HepG2 (cell line): ENCODE results near the gene SLC25A38. TPM values are rescaled to one million over a fixed set of nuclear protein-coding genes. Genes with fewer than 3 reads are reported as not detected.

Experiments used
- ATAC-seq: fragments of 200-7000 bp; cut with Tn5 transposase; 3 replicates; pipeline ENCODE4 v1.9.1; 2020; ENCODE audit warnings: mild to moderate bottlenecking, moderate library complexity
- BruUV-seq: library from RNA; stranded (reverse); fragments of 400-500 nt; replicated peaks from 2 replicates; lab custom pipeline; 2021; lab: Mats Ljungman, UMichigan
- CTCF ChIA-PET: fragments of 300-600 bp; formaldehyde crosslinking; extraction: SDS; loops from one replicate; lab custom pipeline; 2021; ENCODE audit warnings: low total read pairs, inconsistent platforms, low intra/inter-chr PET ratio; lab: Yijun Ruan, JAX
- POLR2A ChIA-PET: fragments of 350-600 bp; sonication (Branson Sonifier 250); formaldehyde crosslinking; loops from one replicate; lab custom pipeline; 2020; ENCODE audit warnings: antibody characterized with exemption, inconsistent platforms; lab: Yijun Ruan, JAX
- DNase-seq: peaks from one replicate; pipeline ENCODE4 v3.0.0-alpha.2; 2015; ENCODE audit warnings: low spot score
- FAIRE-seq: peaks from 3 replicates; lab custom pipeline; 2011; peaks lifted over from hg19 to GRCh38; lab: Jason Lieb, UNC
- H2AFZ ChIP-seq: one replicate; pipeline ENCODE4 v1.6.1; 2011; ENCODE audit warnings: low read length, inconsistent platforms
- H3K27ac ChIP-seq: fragments of 300-600 bp; 3 replicates; pipeline ENCODE4 v1.8.0; 2011; ENCODE audit warnings: mixed run types, mild to moderate bottlenecking, mixed read lengths, low read length, inconsistent platforms; ENCODE audit not compliant: insufficient read depth; ENCODE audit errors: extremely low read length
- H3K27me3 ChIP-seq, 2 experiments: fragments of 200-600 bp in 1 of 2; 2 replicates in 1 of 2; 3 replicates in 1 of 2; pipeline versions ENCODE4 v1.6.0 to v1.8.0; 2011; ENCODE audit warnings: low read length in 2 of 2, mild to moderate bottlenecking in 2 of 2, moderate library complexity in 2 of 2, inconsistent platforms in 1 of 2; ENCODE audit not compliant: insufficient read depth in 2 of 2, control insufficient read depth in 1 of 2
- H3K36me3 ChIP-seq, 2 experiments: fragments of 200-600 bp in 1 of 2; replicated peaks in 1 of 2; 2 replicates in 1 of 2; 3 replicates in 1 of 2; pipeline versions ENCODE4 v1.5.1 to v1.8.0; 2011; ENCODE audit warnings: low read length in 2 of 2, inconsistent platforms in 1 of 2; ENCODE audit not compliant: insufficient read depth in 2 of 2, control insufficient read depth in 1 of 2
- H3K4me1 ChIP-seq: 2 replicates; pipeline ENCODE4 v1.5.1; 2012; ENCODE audit warnings: low read length, inconsistent platforms; ENCODE audit not compliant: insufficient read depth
- H3K4me2 ChIP-seq: 2 replicates; pipeline ENCODE4 v1.6.0; 2011; ENCODE audit warnings: low read depth, low read length, inconsistent platforms
- H3K4me3 ChIP-seq, 3 experiments: fragments of 200-600 bp in 1 of 3; sonication (generic), shearing (Covaris generic) in 1 of 3; replicated peaks in 1 of 3; 2 replicates each; pipeline ENCODE4 v1.5.1; 2011 to 2016; ENCODE audit warnings: low read length in 3 of 3, inconsistent platforms in 2 of 3, low read depth in 2 of 3, mild to moderate bottlenecking in 2 of 3, control low read depth in 1 of 3, mixed read lengths in 1 of 3; ENCODE audit not compliant: insufficient read depth in 1 of 3
- H3K79me2 ChIP-seq: one replicate; pipeline ENCODE4 v1.6.1; 2011; ENCODE audit warnings: low read length, inconsistent platforms; ENCODE audit not compliant: insufficient read depth
- H3K9ac ChIP-seq: 2 replicates; pipeline ENCODE4 v1.6.0; 2011; ENCODE audit warnings: mild to moderate bottlenecking, low read depth, low read length, inconsistent platforms; ENCODE audit not compliant: insufficient read depth
- H3K9me3 ChIP-seq: 2 replicates; pipeline ENCODE4 v1.5.1; 2012; ENCODE audit warnings: mild to moderate bottlenecking, low read length
- H4K20me1 ChIP-seq: 2 replicates; pipeline ENCODE4 v1.6.0; 2011; ENCODE audit warnings: inconsistent platforms, mild to moderate bottlenecking, low read length, moderate library complexity; ENCODE audit not compliant: insufficient read depth
- ZMYM4 ChIP-seq: sonication (generic); formaldehyde crosslinking; IDR thresholded peaks from 2 replicates; pipeline ENCODE4 v1.8.1; 2023; ENCODE audit warnings: mild to moderate bottlenecking, missing genetic modification reagents
- ZNF33A ChIP-seq: sonication (generic); formaldehyde crosslinking; IDR thresholded peaks from 2 replicates; pipeline ENCODE4 v1.5.1; 2020; ENCODE audit warnings: missing genetic modification reagents, mild to moderate bottlenecking, moderate library complexity, borderline replicate concordance
- ZNF616 ChIP-seq: sonication (generic); formaldehyde crosslinking; IDR thresholded peaks from 2 replicates; pipeline ENCODE4 v1.5.0; 2020; ENCODE audit warnings: low read depth, mild to moderate bottlenecking, missing genetic modification reagents
- ZNF780A ChIP-seq: sonication (generic); formaldehyde crosslinking; IDR thresholded peaks from 2 replicates; pipeline ENCODE4 v1.8.0; 2022; ENCODE audit warnings: mild to moderate bottlenecking, missing genetic modification reagents, moderate library complexity
- ZNF850 ChIP-seq: sonication (generic); formaldehyde crosslinking; conservative IDR thresholded peaks from 2 replicates; pipeline ENCODE4 v1.9.0; 2021; ENCODE audit warnings: mild to moderate bottlenecking, missing genetic modification reagents
- WGBS: methylation state at CpG from one replicate; pipeline ENCODE4 v1.1.6; 2017; ENCODE audit warnings: low lambda C conversion rate; 5-methylcytosine and 5-hydroxymethylcytosine counted together
- in situ Hi-C: cut with HindIII; loops from 2 replicates; pipeline ENCODE4 v1.10.0; 2017; ENCODE audit warnings: low pct_unique_long_range_greater_than_20kb; ENCODE audit not compliant: extremely low pct_ligation_motif_present
- intact Hi-C: fragments of 100-400 bp; cut with micrococcal nuclease; formaldehyde crosslinking; loops from one replicate; pipeline ENCODE4 v1.10.0; 2022; ENCODE audit not compliant: unreplicated experiment
- polyA plus RNA-seq, 8 experiments: library from polyadenylated mRNA; depleted of rRNA in 3 of 8; stranded (reverse) in 7 of 8; unstranded in 1 of 8; fragments of >200 nt; fragmentation: Illumina TruSeq in 4 of 8; extraction: Trizol in 4 of 8; gene quantifications; 2 replicates each; pipeline versions ENCODE4 v1.2.1 to v1.2.3, GENCODE V29; 2011 to 2016; ENCODE audit warnings: low read depth in 4 of 8, missing spikeins in 1 of 8, mixed read lengths in 1 of 8; ENCODE audit not compliant: insufficient read depth in 1 of 8
- total RNA-seq, 5 experiments: library from RNA; depleted of rRNA; stranded (reverse); fragments of >200 nt; fragmentation: Illumina TruSeq; extraction: Trizol; gene quantifications; 2 replicates each; pipeline ENCODE4 v1.2.3, GENCODE V29; 2016; ENCODE audit warnings: low read depth in 1 of 5
- TF ChIP-seq, protein P1 (sequence below): sonication (generic); formaldehyde crosslinking; IDR thresholded peaks from 2 replicates; pipeline ENCODE4 v1.5.0; 2020; ENCODE audit warnings: missing genetic modification reagents
- TF ChIP-seq, protein P2 (sequence below): sonication (generic); formaldehyde crosslinking; IDR thresholded peaks from 2 replicates; pipeline ENCODE4 v1.4.0; 2020; ENCODE audit warnings: missing genetic modification reagents, borderline replicate concordance

SLC25A38 gene
- total and polyA plus RNA-seq, 2 of the 13 experiments (the other 11 are each of a cell fraction or from before 2014, with no cell fraction given): 32.5 to 35.4 TPM

DNA sequence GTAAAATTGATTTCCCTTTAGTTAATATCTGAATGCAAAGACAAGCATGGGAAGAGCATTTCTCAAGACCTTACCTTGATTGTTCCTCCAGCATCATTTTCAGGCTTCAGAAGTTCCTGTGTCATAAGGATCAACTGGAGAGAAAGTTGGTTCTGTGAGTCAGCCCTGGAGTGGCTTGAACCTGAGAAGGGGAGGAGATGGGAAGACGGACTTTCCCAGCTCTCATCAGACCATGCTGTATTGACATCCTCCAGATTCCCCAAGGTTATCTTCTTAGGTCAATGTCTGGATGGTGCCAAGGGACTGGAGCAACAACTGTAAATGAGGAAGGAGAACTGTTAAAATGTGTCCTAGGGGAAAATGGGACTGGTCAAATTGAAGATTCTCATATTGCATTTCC is 44.3 kb downstream of the SLC25A38 start:
- Histone ChIP-seq H3K79me2 (no peaks in the 10 kb centered on the region), H3K27ac (no peak overlapping the region), H3K4me3 (no peak overlapping the region), H4K20me1 (no peaks in the 10 kb centered on the region), H3K9ac (no peak overlapping the region), H3K9me3 (no peaks in the 10 kb centered on the region), H3K4me2 (no peak overlapping the region), H2AFZ (no peak overlapping the region), H3K4me1 (no peaks in the 10 kb centered on the region), H3K36me3 (no peaks in the 10 kb centered on the region), H3K27me3 (peaks cover 0 to 6% of the 10 kb centered on the region in 2 experiments; a peak in 2 of 5 replicates)
- POLR2A ChIA-PET: no interaction called here
- BruUV-seq: no TSS peak
- no peak for DNase-seq
- in situ Hi-C loops: no loop called here
- WGBS: 0% methylated on average over 1 of the region's 1 CpG
- CTCF ChIA-PET: no interaction called here
- no peak for ATAC-seq
- intact Hi-C loops: no loop called here
- TF ChIP-seq, protein P1, sequence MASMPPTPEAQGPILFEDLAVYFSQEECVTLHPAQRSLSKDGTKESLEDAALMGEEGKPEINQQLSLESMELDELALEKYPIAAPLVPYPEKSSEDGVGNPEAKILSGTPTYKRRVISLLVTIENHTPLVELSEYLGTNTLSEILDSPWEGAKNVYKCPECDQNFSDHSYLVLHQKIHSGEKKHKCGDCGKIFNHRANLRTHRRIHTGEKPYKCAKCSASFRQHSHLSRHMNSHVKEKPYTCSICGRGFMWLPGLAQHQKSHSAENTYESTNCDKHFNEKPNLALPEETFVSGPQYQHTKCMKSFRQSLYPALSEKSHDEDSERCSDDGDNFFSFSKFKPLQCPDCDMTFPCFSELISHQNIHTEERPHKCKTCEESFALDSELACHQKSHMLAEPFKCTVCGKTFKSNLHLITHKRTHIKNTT (CRISPR knock-in tag): no peak
- TF ChIP-seq ZNF780A (CRISPR knock-in tag) (no peak), ZNF850 (CRISPR knock-in tag) (no peak), ZMYM4 (no peak), ZNF616 (no peak), ZNF33A (CRISPR knock-in tag) (no peak)
- TF ChIP-seq, protein P2, sequence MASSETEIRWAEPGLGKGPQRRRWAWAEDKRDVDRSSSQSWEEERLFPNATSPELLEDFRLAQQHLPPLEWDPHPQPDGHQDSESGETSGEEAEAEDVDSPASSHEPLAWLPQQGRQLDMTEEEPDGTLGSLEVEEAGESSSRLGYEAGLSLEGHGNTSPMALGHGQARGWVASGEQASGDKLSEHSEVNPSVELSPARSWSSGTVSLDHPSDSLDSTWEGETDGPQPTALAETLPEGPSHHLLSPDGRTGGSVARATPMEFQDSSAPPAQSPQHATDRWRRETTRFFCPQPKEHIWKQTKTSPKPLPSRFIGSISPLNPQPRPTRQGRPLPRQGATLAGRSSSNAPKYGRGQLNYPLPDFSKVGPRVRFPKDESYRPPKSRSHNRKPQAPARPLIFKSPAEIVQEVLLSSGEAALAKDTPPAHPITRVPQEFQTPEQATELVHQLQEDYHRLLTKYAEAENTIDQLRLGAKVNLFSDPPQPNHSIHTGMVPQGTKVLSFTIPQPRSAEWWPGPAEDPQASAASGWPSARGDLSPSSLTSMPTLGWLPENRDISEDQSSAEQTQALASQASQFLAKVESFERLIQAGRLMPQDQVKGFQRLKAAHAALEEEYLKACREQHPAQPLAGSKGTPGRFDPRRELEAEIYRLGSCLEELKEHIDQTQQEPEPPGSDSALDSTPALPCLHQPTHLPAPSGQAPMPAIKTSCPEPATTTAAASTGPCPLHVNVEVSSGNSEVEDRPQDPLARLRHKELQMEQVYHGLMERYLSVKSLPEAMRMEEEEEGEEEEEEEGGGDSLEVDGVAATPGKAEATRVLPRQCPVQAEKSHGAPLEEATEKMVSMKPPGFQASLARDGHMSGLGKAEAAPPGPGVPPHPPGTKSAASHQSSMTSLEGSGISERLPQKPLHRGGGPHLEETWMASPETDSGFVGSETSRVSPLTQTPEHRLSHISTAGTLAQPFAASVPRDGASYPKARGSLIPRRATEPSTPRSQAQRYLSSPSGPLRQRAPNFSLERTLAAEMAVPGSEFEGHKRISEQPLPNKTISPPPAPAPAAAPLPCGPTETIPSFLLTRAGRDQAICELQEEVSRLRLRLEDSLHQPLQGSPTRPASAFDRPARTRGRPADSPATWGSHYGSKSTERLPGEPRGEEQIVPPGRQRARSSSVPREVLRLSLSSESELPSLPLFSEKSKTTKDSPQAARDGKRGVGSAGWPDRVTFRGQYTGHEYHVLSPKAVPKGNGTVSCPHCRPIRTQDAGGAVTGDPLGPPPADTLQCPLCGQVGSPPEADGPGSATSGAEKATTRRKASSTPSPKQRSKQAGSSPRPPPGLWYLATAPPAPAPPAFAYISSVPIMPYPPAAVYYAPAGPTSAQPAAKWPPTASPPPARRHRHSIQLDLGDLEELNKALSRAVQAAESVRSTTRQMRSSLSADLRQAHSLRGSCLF (CRISPR knock-in tag): no peak
- FAIRE-seq: no peak
